PC-9 (cell line): Measurements from ENCODE around the gene YAF2. TPM values are rescaled to one million over a fixed set of nuclear protein-coding genes. Genes with fewer than 3 reads are reported as not detected.

ENCODE experiments used
- BruUV-seq: library from RNA; stranded (reverse); fragments of 400-500 nt; replicated peaks from 2 replicates; lab custom pipeline; 2021; lab: Mats Ljungman, UMichigan
- CTCF ChIA-PET: fragments of 300-600 bp; sonication (Branson Sonifier 250); formaldehyde crosslinking; loops from one replicate; lab custom pipeline; 2022; ENCODE audit warnings: antibody characterized with exemption; lab: Charles Lee
- POLR2A ChIA-PET: fragments of 300-600 bp; sonication (Branson Sonifier 250); formaldehyde crosslinking; loops from one replicate; lab custom pipeline; 2022; ENCODE audit warnings: antibody characterized with exemption; ENCODE audit not compliant: unreplicated experiment; lab: Charles Lee
- DNase-seq, 2 experiments: peaks; one replicate each; pipeline versions ENCODE4 v3.0.0 to v3.0.0-alpha.2; 2015 to 2022; ENCODE audit warnings: mixed read lengths in 1 of 2
- H2AFZ ChIP-seq: fragments of 200-600 bp; sonication (generic); 2 replicates; pipeline ENCODE4 v1.8.1; 2017; ENCODE audit warnings: antibody characterized with exemption
- H3F3A ChIP-seq: fragments of 200-600 bp; sonication (generic); 2 replicates; pipeline ENCODE4 v1.8.1; 2017; ENCODE audit warnings: antibody characterized with exemption, mild to moderate bottlenecking, low read depth; ENCODE audit not compliant: insufficient read depth
- H3K27ac ChIP-seq: fragments of 200-600 bp; sonication (generic); 2 replicates; pipeline ENCODE4 v1.6.1; 2016; ENCODE audit warnings: mixed run types
- H3K27me3 ChIP-seq: fragments of 200-600 bp; sonication (generic); 2 replicates; pipeline ENCODE4 v1.6.1; 2016; ENCODE audit warnings: low read depth, mixed run types; ENCODE audit not compliant: insufficient read depth
- H3K36me3 ChIP-seq: fragments of 200-600 bp; sonication (generic); 2 replicates; pipeline ENCODE4 v1.6.1; 2016; ENCODE audit warnings: low read depth, mixed run types
- H3K4me1 ChIP-seq: fragments of 200-600 bp; sonication (generic); replicated peaks from 2 replicates; pipeline ENCODE4 v1.6.1; 2016; ENCODE audit warnings: mixed run types; ENCODE audit not compliant: insufficient read depth
- H3K4me2 ChIP-seq: fragments of 200-600 bp; sonication (generic); 2 replicates; pipeline ENCODE4 v1.6.1; 2017; ENCODE audit warnings: mixed run types
- H3K4me3 ChIP-seq: fragments of 200-600 bp; sonication (generic); 2 replicates; pipeline ENCODE4 v1.6.1; 2016; ENCODE audit warnings: mixed run types
- H3K79me2 ChIP-seq: fragments of 200-600 bp; sonication (generic); 2 replicates; pipeline ENCODE4 v1.6.1; 2017; ENCODE audit warnings: low read depth, mixed run types
- H3K9me2 ChIP-seq: fragments of 200-600 bp; sonication (generic); 2 replicates; pipeline ENCODE4 v1.8.1; 2017; ENCODE audit warnings: mild to moderate bottlenecking; ENCODE audit not compliant: insufficient read depth
- H3K9me3 ChIP-seq: fragments of 200-600 bp; sonication (generic); 2 replicates; pipeline ENCODE4 v1.8.1; 2016; ENCODE audit warnings: low read depth; ENCODE audit not compliant: insufficient read depth
- H4K20me1 ChIP-seq: fragments of 200-600 bp; sonication (generic); 2 replicates; pipeline ENCODE4 v1.8.1; 2017; ENCODE audit not compliant: insufficient read depth
- EZH2 ChIP-seq: fragments of 200-600 bp; sonication (generic); IDR thresholded peaks from 2 replicates; pipeline ENCODE4 v1.8.0; 2017; ENCODE audit warnings: antibody characterized with exemption, low read depth
- intact Hi-C: fragments of 100-400 bp; cut with micrococcal nuclease; formaldehyde crosslinking; loops from one replicate; pipeline ENCODE4 v1.10.0; 2022; ENCODE audit not compliant: unreplicated experiment
- total RNA-seq: library from RNA; stranded (reverse); gene quantifications from 2 replicates; pipeline ENCODE4 v1.2.3, GENCODE V29; 2021
- TF ChIP-seq, protein P1 (sequence below): fragments of 200-600 bp; sonication (generic); conservative IDR thresholded peaks from 2 replicates; pipeline ENCODE4 v1.6.1; 2017; ENCODE audit warnings: mixed run types, antibody characterized with exemption, mild to moderate bottlenecking, moderate library complexity

YAF2 gene
- total RNA-seq, 1 experiment from 2014 or later, result 11.6 TPM

DNA sequence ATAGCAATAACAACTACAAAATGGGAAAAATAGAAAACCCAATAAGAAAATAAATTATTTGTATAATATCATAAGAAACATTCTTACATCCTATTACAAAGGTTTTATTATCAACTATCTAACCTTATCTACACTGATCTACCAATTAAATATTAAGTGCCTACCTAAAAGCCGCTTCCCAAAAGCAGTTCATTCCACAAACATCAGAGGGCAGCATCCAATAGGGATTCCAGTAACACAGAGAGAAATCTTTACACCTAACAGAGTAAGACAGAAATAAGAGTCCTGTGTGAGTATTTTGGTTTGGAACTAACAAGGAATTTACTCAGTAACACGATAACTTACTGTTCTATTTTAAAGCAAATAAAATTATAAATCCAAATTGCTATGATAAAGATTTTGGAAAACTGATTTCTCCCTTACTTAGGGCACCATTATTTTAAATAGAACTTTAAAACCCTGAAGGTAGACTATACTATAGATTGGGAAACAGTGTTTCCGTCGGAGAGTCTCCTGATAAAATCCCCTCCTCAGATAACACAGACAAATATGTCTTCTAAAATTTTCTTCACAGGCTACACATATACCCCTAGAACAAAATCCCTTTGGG lies 108.3 kb downstream of the YAF2 start:
- peak; percentile 41 to 46 for DNase-seq
- H3F3A ChIP-seq, result peaks cover 15% of the 10 kb centered on the region
- BruUV-seq, result no TSS peak
- H3K27me3 ChIP-seq, result no peaks in the 10 kb centered on the region
- peaks cover 76% of the 10 kb centered on the region for H3K79me2 ChIP-seq
- TF ChIP-seq, protein P1, sequence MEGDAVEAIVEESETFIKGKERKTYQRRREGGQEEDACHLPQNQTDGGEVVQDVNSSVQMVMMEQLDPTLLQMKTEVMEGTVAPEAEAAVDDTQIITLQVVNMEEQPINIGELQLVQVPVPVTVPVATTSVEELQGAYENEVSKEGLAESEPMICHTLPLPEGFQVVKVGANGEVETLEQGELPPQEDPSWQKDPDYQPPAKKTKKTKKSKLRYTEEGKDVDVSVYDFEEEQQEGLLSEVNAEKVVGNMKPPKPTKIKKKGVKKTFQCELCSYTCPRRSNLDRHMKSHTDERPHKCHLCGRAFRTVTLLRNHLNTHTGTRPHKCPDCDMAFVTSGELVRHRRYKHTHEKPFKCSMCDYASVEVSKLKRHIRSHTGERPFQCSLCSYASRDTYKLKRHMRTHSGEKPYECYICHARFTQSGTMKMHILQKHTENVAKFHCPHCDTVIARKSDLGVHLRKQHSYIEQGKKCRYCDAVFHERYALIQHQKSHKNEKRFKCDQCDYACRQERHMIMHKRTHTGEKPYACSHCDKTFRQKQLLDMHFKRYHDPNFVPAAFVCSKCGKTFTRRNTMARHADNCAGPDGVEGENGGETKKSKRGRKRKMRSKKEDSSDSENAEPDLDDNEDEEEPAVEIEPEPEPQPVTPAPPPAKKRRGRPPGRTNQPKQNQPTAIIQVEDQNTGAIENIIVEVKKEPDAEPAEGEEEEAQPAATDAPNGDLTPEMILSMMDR, result peak; percentile 88
- no peak for TF ChIP-seq EZH2
- H3K4me2 ChIP-seq, result peak overlapping the region; percentile 75; the same call in 1 of the 2 replicates
- H3K4me1 ChIP-seq, result peaks cover 21% of the 10 kb centered on the region
- intact Hi-C loops, result loop anchor here (1.0 to 10.0 kb wide), 3 partner anchors 55 to 1208 kb away; no protein-coding TSS in a partner anchor
- H3K9me3 ChIP-seq, result no peaks in the 10 kb centered on the region
- CTCF ChIA-PET, result no interaction called here
- H2AFZ ChIP-seq, result no peak overlapping the region
- H4K20me1 ChIP-seq, result peaks cover 10% of the 10 kb centered on the region; the same call in 1 of the 2 replicates
- POLR2A ChIA-PET, result no interaction called here
- H3K27ac ChIP-seq, result peak overlapping the region; percentile 64
- H3K4me3 ChIP-seq, result no peak overlapping the region
- H3K9me2 ChIP-seq, result no peaks in the 10 kb centered on the region
- H3K36me3 ChIP-seq, result no peaks in the 10 kb centered on the region

DNA sequence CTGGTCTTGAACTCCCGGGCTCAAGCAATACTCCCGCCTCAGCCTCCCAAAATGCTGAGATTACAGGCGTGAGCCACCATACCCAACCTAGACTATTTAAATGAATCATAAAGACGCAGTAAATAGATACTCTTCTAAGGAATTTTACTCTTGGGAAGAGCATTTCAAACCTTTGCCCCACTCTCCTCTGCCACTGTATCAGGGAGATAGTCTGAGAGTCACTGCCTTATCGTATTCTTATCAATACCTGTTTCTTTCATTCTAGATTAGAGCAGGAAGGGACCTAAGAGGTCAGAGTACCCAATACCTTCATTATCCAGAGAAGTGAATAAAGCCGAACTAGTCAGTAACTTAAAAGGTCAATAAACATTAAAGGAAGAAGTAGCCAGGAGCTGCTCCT lies 109.2 kb downstream of the YAF2 start:
- BruUV-seq, result no TSS peak
- Histone ChIP-seq H3K79me2 (peaks cover 72% of the 10 kb centered on the region), H3K4me1 (peaks cover 21% of the 10 kb centered on the region), H3K4me2 (no peak overlapping the region), H4K20me1 (peaks cover 10% of the 10 kb centered on the region; the same call in 1 of the 2 replicates), H3K36me3 (no peaks in the 10 kb centered on the region), H3F3A (peaks cover 15% of the 10 kb centered on the region), H2AFZ (no peak overlapping the region), H3K9me3 (no peaks in the 10 kb centered on the region), H3K4me3 (no peak overlapping the region), H3K27ac (no peak overlapping the region), H3K9me2 (no peaks in the 10 kb centered on the region), H3K27me3 (no peaks in the 10 kb centered on the region)
- no peak for DNase-seq
- ChIA-PET POLR2A (no interaction called here), CTCF (no interaction called here)
- TF ChIP-seq, protein P1, result no peak
- TF ChIP-seq EZH2, result no peak
- intact Hi-C loops, result loop anchor here (1.0 to 10.0 kb wide), 3 partner anchors 56 to 1208 kb away; no protein-coding TSS in a partner anchor

DNA sequence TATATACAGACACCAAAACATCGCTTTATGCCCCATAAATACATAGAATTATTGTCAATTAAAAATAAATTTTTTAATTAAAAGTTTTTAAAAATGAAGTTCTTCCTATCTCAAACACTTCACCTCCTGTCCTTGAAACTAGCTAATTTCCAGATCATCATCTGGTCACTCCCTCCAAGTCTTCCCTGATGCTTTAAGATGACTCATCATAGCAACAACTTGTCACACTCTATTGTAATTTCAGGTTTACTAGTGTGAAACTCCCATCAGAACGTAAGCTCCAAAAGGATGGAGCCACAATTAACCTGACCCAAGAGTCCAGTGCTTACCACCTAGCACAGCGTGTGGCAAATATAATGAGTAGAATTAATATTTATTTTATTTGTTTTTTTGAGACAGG lies 109.7 kb downstream of the YAF2 start:
- TF ChIP-seq, protein P1, result no peak
- POLR2A ChIA-PET, result no interaction called here
- Histone ChIP-seq H4K20me1 (peaks cover 10% of the 10 kb centered on the region; the same call in 1 of the 2 replicates), H3K27me3 (no peaks in the 10 kb centered on the region), H2AFZ (no peak overlapping the region), H3K4me1 (peaks cover 21% of the 10 kb centered on the region), H3K4me3 (no peak overlapping the region), H3K27ac (no peak overlapping the region), H3K79me2 (peaks cover 70% of the 10 kb centered on the region), H3K9me2 (no peaks in the 10 kb centered on the region), H3K4me2 (no peak overlapping the region), H3F3A (peaks cover 15% of the 10 kb centered on the region), H3K36me3 (no peaks in the 10 kb centered on the region), H3K9me3 (no peaks in the 10 kb centered on the region)
- no TSS peak for BruUV-seq
- intact Hi-C loops, result loop anchor here (5.0 to 10.0 kb wide), 2 partner anchors 56 to 1209 kb away; no protein-coding TSS in a partner anchor
- no peak for DNase-seq
- CTCF ChIA-PET, result no interaction called here
